K562 (cell line): ENCODE data around the gene DIP2B. TPM values are rescaled to one million over a fixed set of nuclear protein-coding genes. Genes with fewer than 3 reads are reported as not detected.

ENCODE experiments used
- CEBPG ChIP-seq, 3 experiments: fragments of 200-800 bp in 1 of 3; sonication (Bioruptor generic) in 1 of 3; sonication (generic) in 1 of 3; formaldehyde crosslinking in 1 of 3; IDR thresholded peaks in 2 of 3; conservative IDR thresholded peaks in 1 of 3; 2 replicates each; pipeline versions ENCODE4 v1.6.1 to v1.8.0; 2016 to 2022; ENCODE audit warnings: missing compliant biosample characterization in 2 of 3, missing genetic modification characterization in 2 of 3, mild to moderate bottlenecking in 1 of 3, missing genetic modification reagents in 1 of 3
- GABPB1 ChIP-seq: sonication (generic); formaldehyde crosslinking; IDR thresholded peaks from 2 replicates; pipeline ENCODE4 v1.8.0; 2022; ENCODE audit warnings: mild to moderate bottlenecking, missing genetic modification reagents
- ILK ChIP-seq: fragments of 450-650 bp; IDR thresholded peaks from 2 replicates; pipeline ENCODE4 v1.6.1; 2016; ENCODE audit warnings: missing genetic modification characterization, low read depth, mild to moderate bottlenecking, missing compliant biosample characterization, moderate library complexity, borderline replicate concordance
- NFE2 ChIP-seq: IDR thresholded peaks from 2 replicates; pipeline ENCODE4 v1.6.1; 2014; ENCODE audit warnings: antibody characterized with exemption, low read depth
- RBBP5 ChIP-seq: fragments of 200-600 bp; sonication (generic); IDR thresholded peaks from 2 replicates; pipeline ENCODE4 v1.6.1; 2012; ENCODE audit warnings: borderline replicate concordance, mild to moderate bottlenecking, low read length, control low read depth, inconsistent platforms; ENCODE audit not compliant: insufficient read depth, poor library complexity, severe bottlenecking
- SMARCA4 ChIP-seq: fragments of 450-650 bp; IDR thresholded peaks from 2 replicates; pipeline ENCODE4 v1.6.1; 2016
- SRSF3 ChIP-seq: fragments of 200-400 bp; formaldehyde crosslinking; IDR thresholded peaks from 2 replicates; pipeline ENCODE4 v1.6.1; 2016; ENCODE audit warnings: mild to moderate bottlenecking, low read length, moderate library complexity; ENCODE audit not compliant: insufficient read depth
- polyA plus RNA-seq, 8 experiments: library from polyadenylated mRNA; depleted of rRNA in 4 of 8; stranded (reverse) in 5 of 8; unstranded in 3 of 8; fragments of >200 nt; fragmentation: Nextera tagmentation in 2 of 8; fragmentation: Illumina TruSeq in 1 of 8; extraction: Ambion mirVana in 2 of 8; extraction: Trizol in 1 of 8; gene quantifications; 2 replicates each; pipeline versions ENCODE4 v1.2.1 to v1.2.3, GENCODE V29; 2011 to 2014; ENCODE audit warnings: inconsistent platforms in 1 of 8, missing spikeins in 1 of 8
- total RNA-seq, 7 experiments: library from RNA; depleted of rRNA in 6 of 7; stranded (reverse); fragments of >200 nt in 6 of 7; fragmentation: Illumina TruSeq in 2 of 7; extraction: Trizol in 2 of 7; gene quantifications; 2 replicates each; pipeline versions ENCODE4 v1.2.1 to v1.2.3, GENCODE V29; 2011 to 2021; ENCODE audit warnings: low replicate concordance in 1 of 7
- TF ChIP-seq, protein P1 (sequence below): IDR thresholded peaks from 3 replicates; pipeline ENCODE4 v1.6.1; 2011; ENCODE audit warnings: borderline replicate concordance, mild to moderate bottlenecking, moderate library complexity; ENCODE audit not compliant: insufficient read length; ENCODE audit errors: extremely low read depth
- TF ChIP-seq, protein P2 (sequence below): fragments of 250-450 bp; sonication (Bioruptor Pico); IDR thresholded peaks from 2 replicates; pipeline ENCODE4 v1.4.0; 2020; ENCODE audit warnings: borderline replicate concordance

DIP2B gene
- total and polyA plus RNA-seq, 9 of the 15 experiments (the other 6 are each of a cell fraction or from before 2014, with no cell fraction given): 4.6 to 26.1 (median 18.8) TPM

DNA sequence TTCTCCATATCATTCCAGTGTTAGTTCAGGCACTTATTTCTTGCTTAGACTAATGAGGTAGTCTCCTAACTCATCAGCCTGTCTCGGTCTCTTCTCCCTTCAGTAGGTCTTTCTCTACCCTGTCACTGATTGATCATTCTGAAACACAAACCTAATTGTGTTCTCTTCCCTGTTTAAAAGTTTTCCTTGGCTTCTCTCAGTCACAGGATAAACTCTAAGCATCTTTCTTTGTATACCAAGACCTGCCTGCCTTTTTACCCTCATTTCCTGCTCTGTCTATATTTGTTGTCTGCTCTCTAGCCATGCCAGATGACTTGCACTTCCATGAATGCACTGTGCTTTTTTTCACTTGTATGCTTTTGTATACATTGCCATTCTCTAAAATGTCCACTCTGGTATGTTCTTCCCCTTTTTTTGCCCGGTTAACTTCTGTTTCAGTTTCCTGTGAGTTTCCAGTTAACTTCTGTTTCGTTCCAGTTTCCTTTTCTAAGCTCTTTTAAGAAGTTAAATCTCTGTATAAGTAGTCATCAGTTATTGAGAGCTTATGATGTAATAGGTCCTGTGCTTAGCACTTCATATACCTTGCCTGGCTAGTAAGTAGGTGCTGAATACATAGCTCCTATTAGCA is 12.8 kb downstream of the DIP2B start (continued):
- TF ChIP-seq, protein P1, sequence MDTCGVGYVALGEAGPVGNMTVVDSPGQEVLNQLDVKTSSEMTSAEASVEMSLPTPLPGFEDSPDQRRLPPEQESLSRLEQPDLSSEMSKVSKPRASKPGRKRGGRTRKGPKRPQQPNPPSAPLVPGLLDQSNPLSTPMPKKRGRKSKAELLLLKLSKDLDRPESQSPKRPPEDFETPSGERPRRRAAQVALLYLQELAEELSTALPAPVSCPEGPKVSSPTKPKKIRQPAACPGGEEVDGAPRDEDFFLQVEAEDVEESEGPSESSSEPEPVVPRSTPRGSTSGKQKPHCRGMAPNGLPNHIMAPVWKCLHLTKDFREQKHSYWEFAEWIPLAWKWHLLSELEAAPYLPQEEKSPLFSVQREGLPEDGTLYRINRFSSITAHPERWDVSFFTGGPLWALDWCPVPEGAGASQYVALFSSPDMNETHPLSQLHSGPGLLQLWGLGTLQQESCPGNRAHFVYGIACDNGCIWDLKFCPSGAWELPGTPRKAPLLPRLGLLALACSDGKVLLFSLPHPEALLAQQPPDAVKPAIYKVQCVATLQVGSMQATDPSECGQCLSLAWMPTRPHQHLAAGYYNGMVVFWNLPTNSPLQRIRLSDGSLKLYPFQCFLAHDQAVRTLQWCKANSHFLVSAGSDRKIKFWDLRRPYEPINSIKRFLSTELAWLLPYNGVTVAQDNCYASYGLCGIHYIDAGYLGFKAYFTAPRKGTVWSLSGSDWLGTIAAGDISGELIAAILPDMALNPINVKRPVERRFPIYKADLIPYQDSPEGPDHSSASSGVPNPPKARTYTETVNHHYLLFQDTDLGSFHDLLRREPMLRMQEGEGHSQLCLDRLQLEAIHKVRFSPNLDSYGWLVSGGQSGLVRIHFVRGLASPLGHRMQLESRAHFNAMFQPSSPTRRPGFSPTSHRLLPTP: no peak
- TF ChIP-seq RBBP5: no peak
- TF ChIP-seq CEBPG (CRISPR knock-in tag; IDR thresholded peaks at IDR 0.05): no peak
- 0 out of 4 replicates have a peak, but pooled peaks of 1 of the 2 experiments have one; percentile 26 for TF ChIP-seq CEBPG (tag; conservative IDR thresholded peaks at IDR 0.05 in 1 of 2, IDR thresholded peaks at IDR 0.05 in 1 of 2)
- TF ChIP-seq NFE2: peak; percentile 71
- no peak for TF ChIP-seq SRSF3
- peak; percentile 41; the same call in 1 of the 2 replicates for TF ChIP-seq SMARCA4
- no peak for TF ChIP-seq ILK (tag)
- TF ChIP-seq GABPB1 (CRISPR knock-in tag): 0 out of 2 replicates have a peak, but pooled peaks have one; percentile 20
- TF ChIP-seq, protein P2, sequence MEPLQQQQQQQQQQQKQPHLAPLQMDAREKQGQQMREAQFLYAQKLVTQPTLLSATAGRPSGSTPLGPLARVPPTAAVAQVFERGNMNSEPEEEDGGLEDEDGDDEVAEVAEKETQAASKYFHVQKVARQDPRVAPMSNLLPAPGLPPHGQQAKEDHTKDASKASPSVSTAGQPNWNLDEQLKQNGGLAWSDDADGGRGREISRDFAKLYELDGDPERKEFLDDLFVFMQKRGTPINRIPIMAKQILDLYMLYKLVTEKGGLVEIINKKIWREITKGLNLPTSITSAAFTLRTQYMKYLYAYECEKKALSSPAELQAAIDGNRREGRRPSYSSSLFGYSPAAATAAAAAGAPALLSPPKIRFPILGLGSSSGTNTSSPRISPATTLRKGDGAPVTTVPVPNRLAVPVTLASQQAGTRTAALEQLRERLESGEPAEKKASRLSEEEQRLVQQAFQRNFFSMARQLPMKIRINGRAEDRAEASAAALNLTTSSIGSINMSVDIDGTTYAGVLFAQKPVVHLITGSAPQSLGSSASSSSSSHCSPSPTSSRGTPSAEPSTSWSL (CRISPR knock-in tag): no peak
- TF ChIP-seq, all 486 proteins: peak for 13
